ENCODE data around the gene BTNL9. TPM values are rescaled to one million over a fixed set of nuclear protein-coding genes. Genes with fewer than 3 reads are reported as not detected.

Gene BTNL9
- total RNA-seq, 4 donors from 2014 or later = 42.0 to 649 (median 160) TPM

GRCh38 chr5:181105391-181106025 is 65.4 kb downstream of the BTNL9 start:
- TF ChIP-seq, protein P1, sequence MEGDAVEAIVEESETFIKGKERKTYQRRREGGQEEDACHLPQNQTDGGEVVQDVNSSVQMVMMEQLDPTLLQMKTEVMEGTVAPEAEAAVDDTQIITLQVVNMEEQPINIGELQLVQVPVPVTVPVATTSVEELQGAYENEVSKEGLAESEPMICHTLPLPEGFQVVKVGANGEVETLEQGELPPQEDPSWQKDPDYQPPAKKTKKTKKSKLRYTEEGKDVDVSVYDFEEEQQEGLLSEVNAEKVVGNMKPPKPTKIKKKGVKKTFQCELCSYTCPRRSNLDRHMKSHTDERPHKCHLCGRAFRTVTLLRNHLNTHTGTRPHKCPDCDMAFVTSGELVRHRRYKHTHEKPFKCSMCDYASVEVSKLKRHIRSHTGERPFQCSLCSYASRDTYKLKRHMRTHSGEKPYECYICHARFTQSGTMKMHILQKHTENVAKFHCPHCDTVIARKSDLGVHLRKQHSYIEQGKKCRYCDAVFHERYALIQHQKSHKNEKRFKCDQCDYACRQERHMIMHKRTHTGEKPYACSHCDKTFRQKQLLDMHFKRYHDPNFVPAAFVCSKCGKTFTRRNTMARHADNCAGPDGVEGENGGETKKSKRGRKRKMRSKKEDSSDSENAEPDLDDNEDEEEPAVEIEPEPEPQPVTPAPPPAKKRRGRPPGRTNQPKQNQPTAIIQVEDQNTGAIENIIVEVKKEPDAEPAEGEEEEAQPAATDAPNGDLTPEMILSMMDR (IDR thresholded peaks at IDR 0.05) = no peak
- ATAC-seq (ENCODE audit: low FRiP score) (no peak), DNase-seq (ENCODE audit: low spot score) (no peak)

GRCh38 chr5:181107699-181108098 is 67.6 kb downstream of the BTNL9 start:
- TF ChIP-seq, protein P1 (IDR thresholded peaks at IDR 0.05) = no peak
- no peak for ATAC-seq (ENCODE audit: low FRiP score)
- no peak for DNase-seq (ENCODE audit: low spot score)

- TF ChIP-seq, protein P1 (IDR thresholded peaks at IDR 0.05) = no peak
- ATAC-seq (ENCODE audit: low FRiP score) = no peak
- DNase-seq (ENCODE audit: low spot score) = no peak
Observed at GRCh38 chr5:181108578-181109165, 68.6 kb downstream of the BTNL9 start.

DNA sequence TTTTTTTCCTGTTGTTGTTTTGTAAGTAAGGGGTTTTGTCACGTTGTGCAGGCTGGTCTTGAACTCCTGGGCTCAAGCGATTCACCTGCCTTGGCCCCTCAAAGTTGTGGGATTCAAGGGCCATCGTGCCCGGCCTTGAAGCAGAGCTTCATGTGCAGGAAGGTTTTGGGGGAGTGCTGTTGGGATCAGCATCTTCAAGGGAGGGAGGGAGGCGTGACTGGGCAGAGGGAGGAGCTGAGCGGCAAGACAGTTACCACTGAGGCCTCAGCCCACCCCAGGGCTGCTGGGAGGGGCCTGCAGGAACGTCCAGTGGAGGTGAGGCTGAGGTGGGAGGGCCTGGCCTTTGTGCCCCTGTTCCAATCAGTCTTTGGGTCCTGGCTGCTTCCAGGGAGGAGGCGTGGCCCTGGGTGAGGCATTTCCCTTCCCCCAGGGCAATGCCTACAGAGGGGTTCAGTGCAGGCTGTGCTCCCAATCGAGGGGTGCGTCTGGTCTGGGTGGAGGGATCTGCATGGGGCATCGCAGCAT is 69.5 kb downstream of the BTNL9 start:
- ATAC-seq (ENCODE audit: low FRiP score) (no peak), DNase-seq (ENCODE audit: low spot score) (no peak)
- TF ChIP-seq, protein P1 (IDR thresholded peaks at IDR 0.05) = no peak

DNA sequence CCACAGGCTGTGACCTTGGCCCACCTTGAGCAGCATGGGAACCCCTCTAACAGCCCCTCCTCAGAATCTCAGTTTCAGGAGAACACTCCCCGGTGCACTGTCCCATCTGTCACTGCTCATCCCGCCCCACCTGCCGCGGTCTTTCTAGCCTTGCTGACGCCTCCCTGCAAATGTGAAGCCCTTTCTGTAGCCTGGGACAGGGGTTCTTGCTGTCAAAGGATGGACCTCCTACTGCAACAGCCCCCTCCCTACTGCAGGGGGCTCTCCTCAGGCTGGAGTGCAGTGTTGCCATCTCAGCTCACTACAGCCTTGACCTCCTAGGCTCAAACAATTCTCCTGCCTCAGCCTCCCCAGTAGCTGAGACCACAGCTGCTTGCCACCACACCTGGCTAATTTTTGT is 70.9 kb downstream of the BTNL9 start:
- DNase-seq (ENCODE audit: low spot score) (no peak), ATAC-seq (ENCODE audit: low FRiP score) (no peak)
- TF ChIP-seq, protein P1 (IDR thresholded peaks at IDR 0.05) = no peak

Small RNAs within 50 kb of the gene (small RNA-seq; reads per million reads assigned to genes)
- not detected for gene MIR8089
- not detected for gene RNU6-1036P

Other genes with a start within 250 kb of the BTNL9 start
- gene MGAT1, start 237.5 kb upstream of the BTNL9 start, total RNA-seq = 100 to 1,000 TPM; 159 to 376 (median 258) TPM
- 10 to 100 TPM in 3 of 4 donors, 1 to 10 TPM in 1; 9.2 to 21.8 (median 10.8) TPM for gene ZFP62, start 179.0 kb upstream of the BTNL9 start, total RNA-seq
- gene BTNL8, start 141.1 kb upstream of the BTNL9 start, total RNA-seq = 1 to 10 TPM; 1.3 to 8.8 (median 3.0) TPM
- gene BTNL3, start 51.4 kb upstream of the BTNL9 start, total RNA-seq = under 1 TPM in 2 of 4 donors, not detected in 2; 0.24 to 0.50 TPM
- not detected for gene OR2V1, start 90.9 kb downstream of the BTNL9 start, total RNA-seq
- not detected for gene OR2V2, start 107.3 kb downstream of the BTNL9 start, total RNA-seq
- 1 to 10 TPM in 2 of 4 donors, under 1 TPM in 2; 0.79 to 2.9 (median 1.1) TPM for gene TRIM7, start 164.9 kb downstream of the BTNL9 start, total RNA-seq
- 10 to 100 TPM in 3 of 4 donors, 1 to 10 TPM in 1; 9.8 to 16.4 (median 12.6) TPM for gene TRIM41, start 183.0 kb downstream of the BTNL9 start, total RNA-seq
- gene RACK1, start 203.6 kb downstream of the BTNL9 start, total RNA-seq = 1,000 to 10,000 TPM; 1,928 to 2,385 (median 2,165) TPM
- gene TRIM52, start 220.9 kb downstream of the BTNL9 start, total RNA-seq = 10 to 100 TPM in 3 of 4 donors, 1 to 10 TPM in 1; 9.8 to 19.7 (median 14.5) TPM

Measured in omental fat pad (tissue), 4 donors.